NCI-H510A treated with DMSO at 0.1 percent for 48 hours (cell line): ENCODE results near the gene PLD5.
"Not testable (repeated sequence)": the region's sequence is repeated elsewhere in the genome, so short reads cannot be mapped to it uniquely, and the experiment has no call there.

ENCODE experiments used
- DNase-seq: peaks from one replicate; lab custom pipeline; 2025; lab: John Stamatoyannopoulos, UW

Gene PLD5

GRCh38 chr1:242212401-242212800 lies 312.1 kb downstream of the PLD5 start:
- DNase-seq = no peak

DNA sequence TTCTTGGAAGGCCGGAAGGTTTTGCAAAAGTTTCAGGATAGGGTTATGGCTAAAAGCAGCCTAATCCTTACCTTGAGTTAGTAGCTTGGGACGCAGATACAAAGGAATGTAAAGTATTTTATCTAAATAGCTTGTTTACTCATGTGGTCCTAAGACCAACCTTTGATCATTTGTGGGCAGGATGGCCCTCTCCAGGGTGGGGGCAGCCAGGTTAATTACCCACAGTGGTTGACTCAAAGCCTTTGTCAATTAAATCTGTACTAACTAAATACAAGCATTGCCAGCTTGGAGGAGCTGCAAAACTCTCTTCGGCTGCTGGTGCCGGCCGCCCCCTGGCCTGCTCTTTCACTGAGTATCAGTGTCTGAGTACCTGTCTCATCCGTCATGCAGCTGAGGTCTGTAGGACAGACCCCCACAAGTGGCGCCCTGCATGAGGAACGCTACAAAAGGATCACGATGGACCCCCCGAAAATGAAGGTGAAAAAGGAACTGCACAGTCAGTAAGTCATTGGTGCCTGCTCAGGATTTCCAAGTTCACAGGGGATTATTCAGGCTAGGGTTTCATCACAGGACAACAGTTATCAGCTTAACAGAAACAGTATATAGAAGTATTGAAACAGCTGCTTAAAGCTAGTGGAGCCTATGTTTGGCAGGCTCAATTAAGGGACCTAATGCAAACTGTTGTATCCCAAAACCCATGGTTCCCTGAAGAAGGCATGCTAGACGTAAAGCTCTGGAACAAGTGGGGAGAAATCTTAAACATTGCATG lies 313.1 kb downstream of the PLD5 start:
- no peak for DNase-seq

- not testable (repeated sequence) for DNase-seq
Observed at GRCh38 chr1:242210316-242210715, 314.2 kb downstream of the PLD5 start.

GRCh38 chr1:242209063-242209462 lies 315.4 kb downstream of the PLD5 start:
- no peak for DNase-seq

DNA sequence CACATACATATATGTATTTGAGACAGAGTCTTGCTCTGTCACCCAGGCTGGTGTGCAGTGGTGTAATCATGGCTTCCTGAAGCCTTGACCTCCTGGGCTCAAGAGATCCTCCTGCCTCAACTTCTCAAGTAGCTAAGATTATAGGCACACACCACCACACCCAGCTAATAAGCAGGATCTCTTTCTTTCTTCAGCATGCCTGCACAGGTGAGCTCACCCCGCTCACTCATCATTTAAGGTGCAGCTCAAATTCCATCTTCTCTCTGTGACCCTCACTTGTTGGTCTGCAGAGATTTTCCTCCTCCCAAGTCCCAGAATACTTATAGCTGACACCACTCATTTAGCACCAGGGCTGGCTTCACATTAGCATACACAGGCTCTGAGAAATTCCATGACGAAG lies 316.5 kb downstream of the PLD5 start:
- no peak for DNase-seq

- no peak for DNase-seq
Observed at GRCh38 chr1:242206994-242207393, 317.5 kb downstream of the PLD5 start.

GRCh38 chr1:242205622-242206489 lies 318.6 kb downstream of the PLD5 start:
- DNase-seq = no peak

GRCh38 chr1:242203262-242203661 lies 321.2 kb downstream of the PLD5 start:
- no peak for DNase-seq

DNA sequence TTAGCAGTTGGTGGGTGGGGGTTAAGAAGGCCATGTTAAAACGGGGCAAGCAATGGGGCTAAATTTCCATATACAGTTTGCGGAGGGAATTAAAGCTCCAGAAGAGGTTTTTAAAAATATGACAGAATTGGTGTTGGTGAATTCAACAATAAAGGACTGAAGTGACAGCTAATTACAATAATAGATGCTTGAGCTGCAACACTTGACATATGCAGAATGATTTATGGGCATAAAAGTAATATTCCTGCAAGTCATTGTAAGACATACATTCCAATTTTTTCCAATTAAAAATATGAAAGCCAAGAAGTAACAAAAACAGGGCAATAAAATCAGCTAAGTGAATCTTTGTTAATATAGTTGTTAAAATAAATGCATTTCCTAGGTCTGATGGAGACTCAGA lies 323.4 kb downstream of the PLD5 start:
- no peak for DNase-seq

DNA sequence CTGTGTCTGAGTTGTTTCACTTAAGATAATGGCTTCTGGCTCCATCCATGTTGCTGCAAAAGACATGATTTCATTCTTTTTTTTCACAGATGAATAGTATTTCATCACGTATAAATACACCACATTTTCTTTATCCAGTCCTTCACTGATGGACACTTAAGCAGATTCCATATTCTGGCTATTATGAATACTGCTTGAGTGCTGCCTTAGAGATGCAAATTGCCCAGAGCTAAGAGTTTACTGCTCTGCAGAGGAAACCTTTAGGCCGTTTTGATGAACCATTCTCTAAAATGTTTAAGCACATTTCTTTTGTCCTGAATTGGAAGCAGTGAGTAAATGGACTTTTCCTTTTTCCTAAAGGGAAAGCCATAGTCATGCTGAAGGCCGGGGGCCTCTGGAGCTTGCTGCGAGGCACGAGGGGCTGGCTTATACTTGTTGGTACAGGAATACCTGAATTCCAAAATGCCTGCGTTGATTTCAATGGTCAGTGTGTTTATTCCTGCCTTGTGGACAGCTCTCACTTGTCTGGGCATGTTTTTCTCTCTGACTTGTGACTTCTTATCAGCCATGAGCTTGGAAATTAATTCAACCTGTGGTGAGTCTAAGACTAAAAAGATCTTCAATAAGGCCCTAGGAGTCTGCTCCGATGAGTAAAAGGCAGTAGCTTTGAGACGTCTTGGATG lies 324.6 kb downstream of the PLD5 start:
- no peak for DNase-seq

GRCh38 chr1:242197907-242198820 lies 326.3 kb downstream of the PLD5 start:
- no peak for DNase-seq

DNA sequence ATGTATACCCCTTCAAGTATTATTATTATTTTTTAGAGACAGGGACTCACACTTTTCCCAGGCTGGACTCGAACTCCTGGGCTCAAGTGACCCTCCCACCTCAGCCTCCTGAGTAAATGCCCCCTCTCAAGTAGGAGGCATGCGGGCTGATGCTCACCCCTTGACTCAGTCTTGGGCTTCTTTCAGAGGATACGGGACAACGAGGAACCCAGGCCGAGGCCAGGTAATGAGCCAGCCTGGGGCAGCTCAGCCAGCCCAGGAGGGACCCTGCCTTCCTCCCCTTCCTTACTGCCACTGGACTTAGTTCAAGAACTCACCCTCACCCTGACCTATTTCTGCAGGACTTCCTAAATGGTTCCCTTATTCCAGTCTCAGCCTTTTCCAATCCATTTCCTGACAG lies 327.6 kb downstream of the PLD5 start:
- DNase-seq = no peak

GRCh38 chr1:242196101-242196500 lies 328.4 kb downstream of the PLD5 start:
- no peak for DNase-seq

- no peak for DNase-seq
Observed at GRCh38 chr1:242189591-242189990, 334.9 kb downstream of the PLD5 start.

- DNase-seq = no peak
Observed at GRCh38 chr1:242187816-242188215, 336.7 kb downstream of the PLD5 start.

DNA sequence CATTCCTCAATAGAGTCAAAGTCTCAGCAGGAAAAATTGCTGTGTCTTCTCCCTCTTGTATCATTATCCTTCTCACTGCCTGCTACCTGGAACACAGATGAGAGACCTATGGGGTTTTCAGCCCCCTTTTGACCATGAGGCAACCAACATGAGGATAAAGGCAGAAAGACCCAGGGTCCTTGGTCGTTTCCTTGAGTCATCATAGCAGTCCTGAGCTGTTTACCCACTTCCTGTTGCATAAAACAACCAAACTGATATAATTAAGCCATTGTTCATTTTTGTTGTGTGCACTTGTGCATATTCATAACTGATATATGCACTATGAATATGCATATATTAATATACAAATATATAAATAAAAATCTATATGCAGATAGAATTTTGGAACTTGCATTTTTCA lies 337.3 kb downstream of the PLD5 start:
- no peak for DNase-seq

DNA sequence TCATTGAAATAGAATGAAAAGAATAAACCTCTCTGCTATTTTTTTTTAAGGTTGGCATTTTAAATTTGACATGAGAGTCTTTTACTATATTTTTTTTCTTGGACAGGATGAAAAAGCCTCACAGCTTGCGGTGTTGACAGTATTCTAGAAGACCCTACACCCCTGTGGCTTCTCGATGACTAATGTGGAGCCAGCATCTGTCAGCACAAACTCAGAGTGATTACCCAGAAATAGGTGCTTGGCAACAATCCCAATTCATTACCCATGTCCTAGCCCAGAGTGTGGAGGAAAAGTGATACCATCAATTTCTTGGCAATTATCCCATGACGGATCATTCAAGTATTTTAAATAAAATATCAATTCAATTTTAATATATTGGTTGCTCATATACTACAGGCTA lies 338.8 kb downstream of the PLD5 start:
- DNase-seq = no peak

- DNase-seq = no peak
Observed at GRCh38 chr1:242184955-242185354, 339.5 kb downstream of the PLD5 start.

GRCh38 chr1:242179767-242180166 lies 344.7 kb downstream of the PLD5 start:
- DNase-seq = not testable (repeated sequence)

- DNase-seq = no peak
Observed at GRCh38 chr1:242178924-242179708, 345.4 kb downstream of the PLD5 start.

DNA sequence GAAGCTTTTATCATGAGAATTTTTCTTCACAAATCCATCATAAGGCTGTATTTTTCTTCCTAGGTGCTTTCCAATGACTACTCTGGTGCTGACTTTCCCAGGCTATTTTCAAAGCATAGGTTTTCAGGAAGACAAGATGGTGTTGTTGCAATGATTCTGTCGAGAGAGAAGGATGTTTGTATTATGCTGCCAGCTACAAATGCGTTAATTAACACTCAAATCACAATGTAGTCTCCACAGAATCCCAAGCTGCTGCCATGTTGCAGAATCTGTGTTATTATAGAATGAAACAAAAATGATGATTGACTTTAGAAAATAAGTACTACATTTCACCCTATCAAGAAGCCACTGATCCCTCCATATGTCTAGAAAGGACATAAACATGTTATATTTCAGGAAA lies 346.1 kb downstream of the PLD5 start:
- no peak for DNase-seq
